HG03097 (cell line): ENCODE measurements around the gene CRIP1.

ENCODE experiments used
- ATAC-seq: cut with Tn5 transposase; IDR thresholded peaks from one replicate; pipeline ENCODE4 v1.9.1; 2021; ENCODE audit not compliant: unreplicated experiment, low FRiP score

Gene CRIP1

DNA sequence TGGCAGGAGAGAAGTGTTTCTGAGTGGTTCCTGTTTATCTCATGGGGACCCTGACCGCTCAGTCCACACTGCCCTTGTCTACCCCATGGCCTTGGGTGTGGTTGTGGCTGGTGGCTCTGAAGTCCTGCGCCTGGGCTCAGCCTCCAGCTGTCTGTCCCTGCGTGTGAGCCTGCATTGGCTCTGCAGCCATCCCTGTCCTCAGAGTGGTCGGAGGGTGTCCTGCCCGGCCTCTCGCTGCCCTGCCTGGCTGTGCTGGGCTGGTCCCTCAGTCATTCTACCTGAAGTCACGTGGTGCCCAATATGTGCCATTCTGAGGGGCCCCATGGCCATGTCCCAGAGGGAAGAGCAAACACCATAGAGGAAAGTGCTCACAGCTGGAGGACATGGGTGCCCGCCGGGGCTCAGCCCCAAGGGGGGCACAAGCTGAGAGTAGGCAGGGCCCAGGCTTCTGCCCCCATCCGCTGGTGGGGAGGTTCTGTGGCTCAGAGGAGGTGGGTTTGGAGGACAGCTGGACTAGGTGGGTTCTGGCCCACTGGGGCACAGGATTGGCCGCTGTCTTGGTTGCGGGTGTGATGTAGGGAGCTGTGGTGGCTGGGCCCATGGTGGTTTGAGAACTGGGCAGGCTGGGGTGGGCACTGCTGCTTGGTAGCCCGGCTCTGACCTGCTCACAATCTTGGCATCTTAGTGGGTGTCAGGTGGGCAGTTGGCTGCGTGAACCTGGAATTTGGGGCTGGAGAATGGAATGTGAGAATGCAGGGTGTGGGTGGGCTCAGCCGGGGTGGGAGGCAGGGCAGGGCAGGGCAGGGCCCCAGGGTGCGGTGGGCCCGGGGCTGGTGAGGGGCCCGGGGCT, 16.0 kb downstream of the CRIP1 start:
- no peak for ATAC-seq

DNA sequence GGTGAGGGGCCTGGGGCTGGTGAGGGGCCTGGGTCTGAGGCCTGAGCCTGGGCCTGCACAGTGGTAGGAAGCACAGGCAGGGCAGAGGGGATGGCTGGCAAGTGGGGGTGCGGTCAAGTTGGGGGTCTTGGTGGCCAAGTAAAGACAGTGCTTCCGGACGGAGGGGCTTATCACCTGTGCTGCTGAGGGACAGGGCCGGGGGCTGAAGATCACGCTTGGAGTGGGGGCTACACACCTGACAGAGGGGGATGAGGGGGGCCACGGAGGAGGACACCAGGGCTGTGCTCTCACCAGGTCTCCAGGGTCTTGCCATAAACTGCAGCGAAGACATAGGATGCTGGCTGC, 16.6 kb downstream of the CRIP1 start:
- no peak for ATAC-seq

DNA sequence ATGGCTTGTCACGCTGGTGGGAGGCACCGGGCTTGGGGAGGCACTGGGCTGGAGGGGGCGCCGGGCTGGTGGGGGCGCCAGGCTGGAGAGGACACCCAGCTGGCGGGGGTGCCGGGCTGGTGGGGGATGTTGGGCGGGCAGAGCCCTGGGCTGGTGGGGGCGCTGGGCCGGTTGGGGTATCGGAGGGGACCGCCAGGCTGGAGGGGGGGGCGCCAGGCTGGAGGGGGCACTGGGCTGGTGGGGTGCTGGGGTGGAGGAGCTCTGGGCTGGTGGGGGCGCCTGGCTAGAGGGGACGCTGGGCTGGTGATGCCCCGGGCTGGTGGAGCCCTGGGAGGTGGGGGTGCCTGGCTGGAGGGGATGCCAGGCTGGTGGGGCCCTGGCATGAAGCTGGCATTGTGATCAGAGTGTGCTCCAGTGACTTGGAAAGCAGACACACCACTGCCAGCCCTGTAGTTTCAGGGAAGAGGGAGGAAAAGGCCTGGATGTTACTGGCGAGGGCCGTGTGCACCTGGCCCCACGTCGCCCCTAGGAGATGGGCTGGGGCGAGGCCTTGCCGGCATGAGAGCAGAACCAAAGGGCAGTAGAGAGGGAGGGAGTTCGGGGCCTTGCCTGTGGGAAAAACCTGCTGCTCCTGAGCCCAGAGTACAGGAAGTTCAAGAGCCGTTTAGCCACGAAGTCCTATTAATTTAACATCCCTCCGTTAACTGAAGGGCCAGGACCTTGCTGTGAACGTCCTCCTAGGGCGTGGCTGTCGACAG, 17.4 kb downstream of the CRIP1 start:
- ATAC-seq: no peak

DNA sequence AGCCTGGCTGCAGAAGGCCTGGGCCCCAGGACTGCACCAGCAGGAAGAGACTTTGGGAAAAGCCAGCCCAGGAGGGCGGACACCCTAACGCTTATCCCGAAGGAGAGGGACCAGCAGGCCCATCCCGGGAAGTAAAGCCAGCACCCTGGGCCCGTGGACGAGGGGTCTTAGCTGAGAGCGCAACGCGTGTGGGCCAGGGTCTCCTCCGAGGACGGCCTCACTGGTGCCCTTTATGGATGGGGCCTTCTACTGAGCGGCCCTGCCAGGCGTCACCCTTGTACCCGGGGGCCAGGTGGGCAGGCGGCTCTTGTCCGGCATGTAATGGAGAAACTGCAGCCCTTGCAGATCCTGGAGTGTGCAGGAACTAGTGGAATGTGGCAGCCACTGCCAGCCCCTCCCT, 18.4 kb downstream of the CRIP1 start:
- ATAC-seq: no peak

DNA sequence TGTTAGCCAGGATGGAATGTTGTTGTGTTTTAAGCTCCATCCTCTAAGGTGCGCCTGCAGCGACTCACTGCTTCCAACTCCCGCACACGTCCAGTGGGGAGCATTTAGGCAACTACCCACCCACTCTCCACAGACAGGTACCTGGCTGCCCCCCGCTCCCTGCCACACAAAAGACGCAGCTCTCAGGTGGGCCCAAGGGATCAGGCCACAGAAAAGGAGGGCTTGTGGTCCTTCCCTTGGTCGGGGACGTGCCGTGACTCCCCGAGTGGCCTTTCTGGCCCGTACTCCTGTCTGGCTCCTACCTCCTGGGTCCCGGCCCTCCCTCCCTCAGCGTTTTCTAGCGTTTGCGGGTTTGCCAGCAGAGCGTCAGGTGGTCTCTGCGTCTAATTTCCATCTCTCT, 20.6 kb downstream of the CRIP1 start:
- no peak for ATAC-seq

DNA sequence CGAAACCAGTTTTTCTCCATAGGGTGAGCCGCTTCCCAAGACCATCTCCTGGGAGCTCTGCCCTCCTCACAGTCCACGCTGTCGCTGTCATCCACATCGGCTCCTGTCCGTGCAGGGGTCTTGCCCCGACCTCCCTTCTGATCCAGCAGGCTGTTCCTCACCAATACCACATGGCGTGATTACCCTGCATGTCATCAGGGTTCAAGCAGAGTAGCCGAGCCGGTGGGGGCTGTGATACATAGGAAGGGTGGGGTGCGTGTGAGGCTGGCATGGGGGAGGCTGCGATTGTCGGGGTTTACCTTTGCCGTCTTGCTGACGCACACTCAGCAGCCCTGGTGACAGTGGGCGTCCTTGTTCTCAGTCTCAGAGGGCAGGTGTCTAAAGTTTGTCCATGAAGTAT, 21.4 kb downstream of the CRIP1 start:
- no peak for ATAC-seq

DNA sequence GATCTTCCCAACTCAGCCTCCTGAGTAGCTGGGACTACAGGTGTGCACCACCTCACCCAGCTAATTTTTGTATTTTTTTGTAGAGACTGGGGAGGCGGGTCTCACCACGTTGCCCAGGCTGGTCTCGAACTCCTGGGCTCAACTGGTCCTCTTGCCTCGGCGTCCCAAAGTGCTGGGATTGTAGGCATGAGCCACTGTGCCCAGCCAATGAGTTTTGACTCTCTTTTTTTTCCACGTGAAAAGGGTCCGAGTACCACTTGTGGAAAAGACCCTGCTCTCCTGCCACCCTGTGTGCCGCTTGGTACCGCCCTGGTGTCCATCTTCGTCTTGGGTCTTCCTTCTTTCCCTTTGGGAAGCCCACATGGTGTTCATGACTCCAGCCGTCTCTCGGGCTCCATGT, 21.9 kb downstream of the CRIP1 start:
- ATAC-seq: no peak

DNA sequence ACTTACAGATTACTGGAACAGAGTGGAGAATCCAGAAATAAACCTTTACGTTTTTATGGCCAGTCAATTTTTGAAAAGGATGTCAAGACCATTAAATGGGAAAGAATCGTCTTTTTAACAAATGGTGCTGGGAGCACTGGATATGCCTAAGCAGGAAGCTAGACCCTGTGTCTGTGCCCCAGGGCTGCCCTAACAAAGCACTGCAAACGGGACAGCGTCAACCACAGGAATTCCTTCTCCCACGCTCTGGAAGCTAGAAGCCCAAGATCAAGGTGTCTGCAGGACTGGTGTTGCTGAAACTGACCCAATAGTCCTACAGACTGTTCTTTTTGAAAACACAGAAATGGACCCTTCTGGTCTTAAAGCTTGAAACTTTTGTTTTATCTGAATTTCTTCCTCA, 30.4 kb downstream of the CRIP1 start:
- ATAC-seq: no peak

DNA sequence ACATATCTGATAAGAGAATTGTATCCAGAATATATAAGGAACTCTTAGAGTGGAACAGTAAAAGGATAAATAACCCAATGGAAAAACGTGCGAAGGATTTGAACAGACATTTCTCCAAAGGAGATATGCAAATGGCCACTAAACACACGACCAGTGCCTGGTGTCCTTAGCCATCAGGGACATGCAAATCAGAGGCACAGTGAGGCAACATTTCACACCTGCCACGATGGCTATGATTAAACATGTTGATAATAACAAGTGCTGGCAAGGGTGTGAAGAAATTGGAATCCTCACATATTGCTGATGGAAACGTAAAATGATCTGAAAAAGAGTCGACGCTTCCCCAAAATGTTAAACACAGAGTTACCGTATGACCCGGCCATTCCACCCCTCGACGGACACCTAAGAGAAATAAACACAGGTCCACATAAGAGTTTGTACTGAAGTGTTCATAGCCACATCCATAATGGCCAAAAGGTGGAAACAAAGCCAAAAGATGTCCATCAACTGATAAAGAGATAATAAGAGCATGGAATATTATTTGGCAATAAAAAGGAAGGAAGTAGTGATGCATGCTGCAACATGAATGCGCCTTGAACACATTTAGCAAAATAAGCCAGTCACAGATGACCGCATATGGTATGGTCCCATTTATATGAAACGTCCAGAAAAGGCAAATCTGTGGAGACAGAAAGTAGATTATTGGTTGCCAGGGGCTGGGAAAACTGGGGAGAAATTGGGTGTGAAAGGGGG, 33.4 kb downstream of the CRIP1 start:
- no peak for ATAC-seq

DNA sequence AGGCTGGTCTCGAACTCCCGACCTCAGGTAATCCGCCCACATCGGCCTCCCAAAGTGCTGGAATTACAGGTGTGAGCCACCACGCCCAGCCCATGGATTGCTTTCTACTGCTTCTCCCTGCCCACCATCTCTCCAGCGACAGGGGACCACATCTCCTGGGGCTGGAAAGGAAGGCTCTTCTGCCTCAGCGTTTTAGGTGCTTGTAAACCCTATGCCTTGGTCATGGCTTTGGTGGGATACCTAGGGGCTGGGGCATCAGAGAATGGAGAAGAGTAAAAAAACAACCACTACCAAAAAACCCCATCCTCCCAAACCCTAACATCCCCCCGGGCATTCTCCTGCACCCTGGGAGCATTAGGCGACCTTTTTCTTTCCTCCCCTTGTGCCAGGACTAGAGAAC, 38.6 kb downstream of the CRIP1 start:
- no peak for ATAC-seq

DNA sequence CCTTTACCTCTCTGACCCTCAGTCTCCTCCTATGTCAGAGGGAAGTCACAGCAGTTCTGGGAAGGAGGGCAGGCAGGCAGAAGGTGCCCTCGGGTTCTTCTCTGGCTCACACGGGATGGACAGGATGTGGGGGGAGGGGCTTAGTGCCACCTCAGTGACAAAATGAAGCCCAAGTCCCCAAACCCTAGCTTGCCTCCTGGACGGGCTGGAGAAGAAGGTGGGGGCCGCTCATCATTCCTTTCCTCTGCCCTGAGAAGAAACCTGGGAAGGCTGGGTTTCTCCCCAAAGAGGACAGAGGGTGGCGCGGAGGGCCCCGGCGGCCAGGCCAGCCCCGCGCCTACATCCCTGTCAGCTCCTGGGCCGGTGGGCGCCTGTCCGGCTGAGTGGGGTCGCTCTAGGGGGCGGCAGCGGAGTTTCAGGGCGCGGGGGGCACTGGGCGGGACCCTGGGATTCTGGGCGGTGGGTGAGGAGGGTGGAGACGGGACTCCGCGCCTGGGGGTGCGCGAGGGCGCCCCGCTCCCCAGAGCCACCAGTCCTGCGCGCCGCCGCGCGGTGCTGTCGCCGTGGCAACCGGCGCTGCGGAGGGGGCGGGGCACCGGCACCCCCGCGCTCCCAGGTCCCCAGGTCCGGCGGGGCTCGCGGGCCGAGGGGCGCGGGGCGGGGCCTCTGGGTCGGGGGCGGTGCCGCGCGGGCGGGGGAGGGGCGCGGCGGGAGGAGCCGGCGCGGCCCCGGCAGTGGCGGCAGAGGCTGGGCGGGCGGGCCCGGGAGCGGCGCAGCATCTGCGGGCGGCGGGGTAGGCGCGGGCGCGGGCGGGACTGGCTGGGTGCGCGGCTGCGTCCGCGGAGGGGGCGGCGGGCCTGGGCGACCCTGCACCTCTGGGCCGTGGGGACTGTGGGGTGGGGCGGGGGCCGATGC, 39.4 kb downstream of the CRIP1 start, which contains the start of gene TMEM121:
TSS of gene TMEM121 (plus strand) at position 723 of the 915 bp plus-strand sequence. CDS start 2,252 bp downstream, outside the sequence.
- ATAC-seq: no peak

DNA sequence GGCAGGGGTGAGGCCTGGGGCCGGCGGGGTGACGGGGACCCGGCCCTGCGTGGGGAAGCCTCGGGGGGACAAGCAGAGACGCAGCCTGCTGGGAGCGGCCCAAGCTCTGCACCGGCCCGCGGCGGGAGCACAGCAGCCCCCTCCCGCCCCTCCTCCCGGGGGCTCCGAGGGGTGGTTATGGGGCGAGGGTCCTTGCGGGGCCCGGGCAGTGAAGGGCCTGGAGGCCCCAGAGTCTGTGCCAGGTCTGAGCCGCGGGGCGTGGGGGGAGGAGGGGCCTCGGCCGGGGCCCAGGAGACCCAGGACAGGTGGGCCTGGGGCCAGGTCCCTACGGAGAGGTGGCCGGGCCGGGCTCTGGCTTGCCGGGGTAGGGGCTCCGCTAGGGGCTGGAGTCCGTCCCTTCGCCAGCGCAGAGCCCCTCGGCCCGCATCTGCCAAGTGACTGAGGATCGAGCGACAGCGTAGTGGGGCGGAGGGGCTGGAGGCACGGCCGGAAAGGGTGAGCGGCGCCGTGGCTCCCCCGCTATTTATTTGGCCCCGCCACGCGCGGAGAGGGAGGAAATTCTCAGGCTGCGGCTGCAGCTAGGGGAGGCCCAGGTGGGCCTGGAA, 40.2 kb downstream of the CRIP1 start:
- no peak for ATAC-seq

DNA sequence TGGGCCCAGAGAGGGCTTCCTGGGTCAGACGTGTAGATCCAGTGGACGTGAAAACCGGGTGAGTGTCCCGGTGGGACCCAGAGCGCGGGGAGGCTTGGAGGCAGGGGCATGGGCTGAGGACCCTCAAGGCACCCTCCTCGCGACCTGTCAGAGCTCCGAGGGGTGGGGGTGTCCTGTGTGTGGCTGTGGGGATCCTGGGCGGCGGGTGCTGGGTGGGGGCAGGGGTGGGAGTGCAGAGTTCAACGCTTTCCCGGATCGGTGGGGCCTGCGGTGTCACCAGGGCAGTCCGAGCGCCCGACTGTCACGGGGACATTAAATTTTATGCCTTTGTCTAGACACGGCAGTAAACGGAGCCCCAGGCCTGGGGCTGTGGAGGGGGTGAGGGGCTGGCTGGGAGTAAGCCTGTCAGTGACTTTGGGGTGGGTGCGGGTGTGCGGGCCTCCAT, 40.7 kb downstream of the CRIP1 start:
- ATAC-seq: no peak

DNA sequence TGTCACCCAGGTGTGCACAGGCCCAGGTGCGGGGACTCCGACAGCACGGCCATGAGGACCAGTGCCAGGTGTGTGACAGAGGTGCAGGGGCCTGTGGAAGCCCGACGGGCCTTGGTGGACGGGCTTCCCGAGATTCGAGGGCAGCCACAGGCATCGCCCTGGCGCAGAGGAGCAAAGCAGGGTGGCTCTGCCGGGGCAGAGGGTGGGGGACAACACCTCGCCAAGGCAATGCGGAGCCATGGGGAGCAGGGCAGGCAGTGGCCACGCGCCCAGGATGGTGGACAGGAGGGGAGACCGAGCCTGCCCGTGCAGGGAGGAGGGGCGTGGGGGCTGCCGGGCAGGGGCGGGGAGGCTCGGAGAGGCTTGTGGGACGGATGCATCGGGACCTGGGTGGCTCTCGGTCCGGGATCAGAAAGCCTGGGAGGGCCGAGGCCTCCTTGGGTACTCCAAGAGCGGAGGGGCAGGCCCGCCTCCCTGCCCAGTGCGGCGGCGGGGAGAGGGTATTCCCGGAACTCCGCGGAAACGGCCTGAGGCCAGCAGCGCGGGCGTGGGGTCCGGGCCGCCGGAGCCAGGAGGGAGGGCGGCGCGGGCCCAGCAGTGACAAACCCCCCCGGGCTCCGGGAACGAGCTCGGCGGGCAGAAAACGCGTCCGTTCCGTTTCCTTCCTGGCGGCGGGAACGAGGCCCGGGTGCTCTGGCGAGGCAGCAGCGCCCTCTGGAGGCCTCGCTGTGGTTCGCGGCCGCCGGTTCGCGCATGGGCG, 41.3 kb downstream of the CRIP1 start:
- ATAC-seq: no peak

DNA sequence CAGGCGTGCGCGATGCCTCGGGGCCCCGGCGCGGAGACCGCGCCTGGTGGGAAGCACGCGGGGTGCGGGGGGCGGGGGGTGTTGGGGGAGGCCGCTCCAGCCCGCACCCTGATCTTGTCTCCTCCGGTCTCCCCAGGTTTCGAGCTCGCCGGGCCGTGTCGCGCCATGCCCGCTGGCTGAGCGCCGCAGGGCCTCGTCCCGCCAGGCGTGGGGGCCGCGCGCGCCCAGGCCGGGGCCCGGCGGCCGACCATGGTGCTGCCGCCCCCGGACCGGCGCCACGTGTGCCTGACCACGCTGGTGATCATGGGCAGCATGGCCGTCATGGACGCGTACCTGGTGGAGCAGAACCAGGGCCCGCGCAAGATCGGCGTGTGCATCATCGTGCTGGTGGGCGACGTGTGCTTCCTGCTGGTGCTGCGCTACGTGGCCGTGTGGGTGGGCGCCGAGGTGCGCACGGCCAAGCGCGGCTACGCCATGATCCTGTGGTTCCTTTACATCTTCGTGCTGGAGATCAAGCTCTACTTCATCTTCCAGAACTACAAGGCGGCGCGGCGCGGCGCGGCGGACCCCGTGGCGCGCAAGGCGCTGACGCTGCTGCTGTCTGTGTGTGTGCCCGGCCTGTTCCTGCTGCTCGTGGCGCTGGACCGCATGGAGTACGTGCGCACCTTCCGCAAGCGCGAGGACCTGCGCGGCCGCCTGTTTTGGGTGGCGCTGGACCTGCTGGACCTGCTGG, 42.1 kb downstream of the CRIP1 start:
- no peak for ATAC-seq

DNA sequence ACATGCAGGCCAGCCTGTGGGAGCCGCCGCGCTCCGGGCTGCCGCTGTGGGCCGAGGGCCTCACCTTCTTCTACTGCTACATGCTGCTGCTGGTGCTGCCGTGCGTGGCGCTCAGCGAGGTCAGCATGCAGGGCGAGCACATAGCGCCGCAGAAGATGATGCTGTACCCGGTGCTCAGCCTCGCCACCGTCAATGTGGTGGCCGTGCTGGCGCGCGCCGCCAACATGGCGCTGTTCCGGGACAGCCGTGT, 42.6 kb downstream of the CRIP1 start:
- no peak for ATAC-seq

DNA sequence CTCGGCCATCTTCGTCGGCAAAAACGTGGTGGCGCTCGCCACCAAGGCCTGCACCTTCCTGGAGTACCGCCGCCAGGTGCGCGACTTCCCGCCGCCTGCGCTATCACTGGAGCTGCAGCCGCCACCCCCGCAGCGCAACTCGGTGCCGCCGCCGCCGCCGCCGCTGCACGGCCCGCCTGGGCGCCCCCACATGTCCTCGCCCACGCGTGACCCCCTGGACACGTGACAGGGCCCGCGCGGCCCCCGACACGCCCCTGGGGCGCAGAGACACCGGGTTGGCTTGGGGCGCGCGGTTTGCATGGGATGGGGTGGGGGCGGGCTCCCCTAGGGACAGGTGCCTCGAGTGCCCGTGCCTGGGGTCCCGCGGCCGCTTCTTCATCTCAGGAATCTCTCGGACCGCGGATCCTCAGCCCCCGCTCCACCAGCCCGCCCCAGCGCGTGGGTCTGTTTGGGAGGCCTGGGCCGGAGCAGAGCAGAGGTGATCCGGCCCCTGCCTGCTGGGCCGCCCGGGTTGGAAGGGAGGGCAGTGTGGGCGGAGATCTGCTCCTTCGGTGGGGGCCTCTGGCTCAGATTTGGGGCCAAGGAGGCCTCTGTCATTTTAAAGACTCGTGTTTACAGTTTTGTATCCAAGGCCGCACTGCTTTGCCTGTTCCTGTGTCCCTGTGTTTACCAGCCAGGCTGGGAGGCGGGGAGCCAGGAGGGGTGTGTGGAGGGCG, 43.0 kb downstream of the CRIP1 start:
- no peak for ATAC-seq
